PC-9 (cell line): Measurements from ENCODE around the gene PCDHAC1. TPM values are rescaled to one million over a fixed set of nuclear protein-coding genes. Genes with fewer than 3 reads are reported as not detected.

Experiments
- BruUV-seq: library from RNA; stranded (reverse); fragments of 400-500 nt; replicated peaks from 2 replicates; lab custom pipeline; 2021; lab: Mats Ljungman, UMichigan
- CTCF ChIA-PET: fragments of 300-600 bp; sonication (Branson Sonifier 250); formaldehyde crosslinking; loops from one replicate; lab custom pipeline; 2022; ENCODE audit warnings: antibody characterized with exemption; lab: Charles Lee
- POLR2A ChIA-PET: fragments of 300-600 bp; sonication (Branson Sonifier 250); formaldehyde crosslinking; loops from one replicate; lab custom pipeline; 2022; ENCODE audit warnings: antibody characterized with exemption; ENCODE audit not compliant: unreplicated experiment; lab: Charles Lee
- DNase-seq, 2 experiments: peaks; one replicate each; pipeline versions ENCODE4 v3.0.0 to v3.0.0-alpha.2; 2015 to 2022; ENCODE audit warnings: mixed read lengths in 1 of 2
- H2AFZ ChIP-seq: fragments of 200-600 bp; sonication (generic); 2 replicates; pipeline ENCODE4 v1.8.1; 2017; ENCODE audit warnings: antibody characterized with exemption
- H3F3A ChIP-seq: fragments of 200-600 bp; sonication (generic); 2 replicates; pipeline ENCODE4 v1.8.1; 2017; ENCODE audit warnings: antibody characterized with exemption, mild to moderate bottlenecking, low read depth; ENCODE audit not compliant: insufficient read depth
- H3K27ac ChIP-seq: fragments of 200-600 bp; sonication (generic); 2 replicates; pipeline ENCODE4 v1.6.1; 2016; ENCODE audit warnings: mixed run types
- H3K27me3 ChIP-seq: fragments of 200-600 bp; sonication (generic); 2 replicates; pipeline ENCODE4 v1.6.1; 2016; ENCODE audit warnings: low read depth, mixed run types; ENCODE audit not compliant: insufficient read depth
- H3K36me3 ChIP-seq: fragments of 200-600 bp; sonication (generic); 2 replicates; pipeline ENCODE4 v1.6.1; 2016; ENCODE audit warnings: low read depth, mixed run types
- H3K4me1 ChIP-seq: fragments of 200-600 bp; sonication (generic); replicated peaks from 2 replicates; pipeline ENCODE4 v1.6.1; 2016; ENCODE audit warnings: mixed run types; ENCODE audit not compliant: insufficient read depth
- H3K4me2 ChIP-seq: fragments of 200-600 bp; sonication (generic); 2 replicates; pipeline ENCODE4 v1.6.1; 2017; ENCODE audit warnings: mixed run types
- H3K4me3 ChIP-seq: fragments of 200-600 bp; sonication (generic); 2 replicates; pipeline ENCODE4 v1.6.1; 2016; ENCODE audit warnings: mixed run types
- H3K79me2 ChIP-seq: fragments of 200-600 bp; sonication (generic); 2 replicates; pipeline ENCODE4 v1.6.1; 2017; ENCODE audit warnings: low read depth, mixed run types
- H3K9me2 ChIP-seq: fragments of 200-600 bp; sonication (generic); 2 replicates; pipeline ENCODE4 v1.8.1; 2017; ENCODE audit warnings: mild to moderate bottlenecking; ENCODE audit not compliant: insufficient read depth
- H3K9me3 ChIP-seq: fragments of 200-600 bp; sonication (generic); 2 replicates; pipeline ENCODE4 v1.8.1; 2016; ENCODE audit warnings: low read depth; ENCODE audit not compliant: insufficient read depth
- H4K20me1 ChIP-seq: fragments of 200-600 bp; sonication (generic); 2 replicates; pipeline ENCODE4 v1.8.1; 2017; ENCODE audit not compliant: insufficient read depth
- EZH2 ChIP-seq: fragments of 200-600 bp; sonication (generic); IDR thresholded peaks from 2 replicates; pipeline ENCODE4 v1.8.0; 2017; ENCODE audit warnings: antibody characterized with exemption, low read depth
- intact Hi-C: fragments of 100-400 bp; cut with micrococcal nuclease; formaldehyde crosslinking; loops from one replicate; pipeline ENCODE4 v1.10.0; 2022; ENCODE audit not compliant: unreplicated experiment
- total RNA-seq: library from RNA; stranded (reverse); gene quantifications from 2 replicates; pipeline ENCODE4 v1.2.3, GENCODE V29; 2021
- TF ChIP-seq, protein P1 (sequence below): fragments of 200-600 bp; sonication (generic); conservative IDR thresholded peaks from 2 replicates; pipeline ENCODE4 v1.6.1; 2017; ENCODE audit warnings: mixed run types, antibody characterized with exemption, mild to moderate bottlenecking, moderate library complexity

Gene PCDHAC1
- total RNA-seq, 1 experiment from 2014 or later, result 0.90 TPM

DNA sequence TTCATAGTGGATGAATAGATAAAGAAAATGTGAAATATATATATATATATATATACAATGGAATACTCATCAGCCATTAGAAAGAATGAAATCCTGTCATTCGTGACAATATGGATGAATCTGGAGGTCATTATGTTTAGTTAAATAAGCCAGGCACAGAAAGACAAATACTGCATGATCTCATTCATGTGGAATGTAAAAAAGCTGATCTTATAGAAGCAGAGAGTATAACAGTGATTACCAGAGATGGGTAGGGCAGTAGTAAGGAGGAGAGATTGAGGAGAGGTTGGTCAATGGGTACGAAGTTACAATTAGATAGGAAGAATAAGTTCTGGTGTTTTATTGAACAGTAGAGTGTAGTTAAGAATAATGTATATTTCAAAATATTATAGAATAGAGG lies 20.5 kb downstream of the PCDHAC1 start:
- no peaks in the 10 kb centered on the region for H3K4me1 ChIP-seq
- no peak for DNase-seq

DNA sequence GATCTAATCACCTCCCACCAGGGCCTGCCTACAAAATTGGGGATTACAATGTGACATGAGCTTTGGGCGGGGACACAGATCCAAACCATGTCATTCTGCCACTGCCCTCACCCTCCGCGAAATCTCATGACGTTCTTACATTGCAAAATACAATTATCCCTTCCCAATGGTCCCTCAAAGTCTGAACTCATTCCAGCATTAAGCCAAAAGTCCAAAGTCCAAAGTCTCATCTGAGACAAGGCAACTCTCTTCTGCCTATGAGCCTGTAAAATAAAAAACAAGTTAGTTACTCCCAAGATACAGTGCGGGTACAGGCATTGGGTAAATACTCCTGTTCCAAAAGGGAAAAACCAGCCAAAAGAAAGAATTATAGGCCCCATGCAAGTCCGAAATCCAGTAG lies 25.5 kb downstream of the PCDHAC1 start:
- Histone ChIP-seq H3K4me1 (no peaks in the 10 kb centered on the region), H3K9me2 (no peaks in the 10 kb centered on the region), H3F3A (no peaks in the 10 kb centered on the region), H3K27ac (no peak overlapping the region), H3K36me3 (no peaks in the 10 kb centered on the region), H3K9me3 (no peaks in the 10 kb centered on the region), H3K27me3 (no peaks in the 10 kb centered on the region), H4K20me1 (no peaks in the 10 kb centered on the region), H3K4me3 (no peak overlapping the region), H3K4me2 (no peak overlapping the region), H2AFZ (no peak overlapping the region), H3K79me2 (no peaks in the 10 kb centered on the region)
- DNase-seq, result no peak
- CTCF ChIA-PET, result no interaction called here
- no peak for TF ChIP-seq EZH2
- TF ChIP-seq, protein P1, sequence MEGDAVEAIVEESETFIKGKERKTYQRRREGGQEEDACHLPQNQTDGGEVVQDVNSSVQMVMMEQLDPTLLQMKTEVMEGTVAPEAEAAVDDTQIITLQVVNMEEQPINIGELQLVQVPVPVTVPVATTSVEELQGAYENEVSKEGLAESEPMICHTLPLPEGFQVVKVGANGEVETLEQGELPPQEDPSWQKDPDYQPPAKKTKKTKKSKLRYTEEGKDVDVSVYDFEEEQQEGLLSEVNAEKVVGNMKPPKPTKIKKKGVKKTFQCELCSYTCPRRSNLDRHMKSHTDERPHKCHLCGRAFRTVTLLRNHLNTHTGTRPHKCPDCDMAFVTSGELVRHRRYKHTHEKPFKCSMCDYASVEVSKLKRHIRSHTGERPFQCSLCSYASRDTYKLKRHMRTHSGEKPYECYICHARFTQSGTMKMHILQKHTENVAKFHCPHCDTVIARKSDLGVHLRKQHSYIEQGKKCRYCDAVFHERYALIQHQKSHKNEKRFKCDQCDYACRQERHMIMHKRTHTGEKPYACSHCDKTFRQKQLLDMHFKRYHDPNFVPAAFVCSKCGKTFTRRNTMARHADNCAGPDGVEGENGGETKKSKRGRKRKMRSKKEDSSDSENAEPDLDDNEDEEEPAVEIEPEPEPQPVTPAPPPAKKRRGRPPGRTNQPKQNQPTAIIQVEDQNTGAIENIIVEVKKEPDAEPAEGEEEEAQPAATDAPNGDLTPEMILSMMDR, result no peak
- no TSS peak for BruUV-seq
- intact Hi-C loops, result loop anchor here (1.0 kb wide), 1 partner anchor 24 kb away; no protein-coding TSS in a partner anchor
- POLR2A ChIA-PET, result no interaction called here

More for the DNA sequence above, 20.5 kb downstream of the PCDHAC1 start:
- H2AFZ ChIP-seq, result no peak overlapping the region
- H3K36me3 ChIP-seq, result no peaks in the 10 kb centered on the region
- H3K9me2 ChIP-seq, result no peaks in the 10 kb centered on the region
- H3K4me2 ChIP-seq, result no peak overlapping the region
- CTCF ChIA-PET, result no interaction called here
- no peak for TF ChIP-seq EZH2
- TF ChIP-seq, protein P1, result no peak
- no peak overlapping the region for H3K4me3 ChIP-seq
- H4K20me1 ChIP-seq, result no peaks in the 10 kb centered on the region
- no TSS peak for BruUV-seq
- no peaks in the 10 kb centered on the region for H3K79me2 ChIP-seq
- H3K27ac ChIP-seq, result no peak overlapping the region
- POLR2A ChIA-PET, result no interaction called here
- no peaks in the 10 kb centered on the region for H3F3A ChIP-seq
- intact Hi-C loops, result no loop called here
- H3K27me3 ChIP-seq, result no peaks in the 10 kb centered on the region
- H3K9me3 ChIP-seq, result no peaks in the 10 kb centered on the region

DNA sequence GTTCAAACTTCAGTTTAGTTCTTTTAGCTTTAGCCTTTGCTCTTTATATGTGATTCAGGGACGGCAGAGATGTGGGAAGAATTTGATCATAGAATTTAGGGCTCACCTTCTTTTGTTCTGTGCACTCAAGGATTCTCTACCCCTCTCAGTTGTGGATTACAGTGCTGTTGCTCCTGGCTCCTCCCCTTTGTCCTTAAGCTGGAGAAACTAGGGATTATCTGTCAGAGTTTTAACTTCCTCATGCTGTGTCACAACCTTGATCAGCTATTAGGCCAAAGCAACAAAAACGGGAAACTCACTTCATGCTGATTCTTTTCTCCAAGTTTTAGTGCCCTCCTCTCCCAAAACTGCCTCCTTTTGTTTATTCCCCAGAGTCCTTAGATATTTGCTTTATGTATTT lies 27.1 kb downstream of the PCDHAC1 start:
- H4K20me1 ChIP-seq, result no peaks in the 10 kb centered on the region
- H3K4me3 ChIP-seq, result no peak overlapping the region
- ChIA-PET POLR2A (interaction anchor here (0.7 kb wide), 1 partner anchor 64 kb away, joined by 7 read pairs; no protein-coding TSS in a partner anchor), CTCF (interaction anchor here (0.6 kb wide), 1 partner anchor 48 kb away, joined by 3 read pairs; no protein-coding TSS in a partner anchor)
- no peaks in the 10 kb centered on the region for H3K4me1 ChIP-seq
- intact Hi-C loops, result no loop called here
- no peaks in the 10 kb centered on the region for H3K36me3 ChIP-seq
- no TSS peak for BruUV-seq
- no peaks in the 10 kb centered on the region for H3K9me2 ChIP-seq
- DNase-seq, result no peak
- H3K4me2 ChIP-seq, result no peak overlapping the region
- TF ChIP-seq, protein P1, result no peak
- TF ChIP-seq EZH2, result no peak
- no peaks in the 10 kb centered on the region for H3K9me3 ChIP-seq
- no peaks in the 10 kb centered on the region for H3K79me2 ChIP-seq
- H3K27ac ChIP-seq, result no peak overlapping the region
- no peaks in the 10 kb centered on the region for H3F3A ChIP-seq
- no peak overlapping the region for H2AFZ ChIP-seq
- no peaks in the 10 kb centered on the region for H3K27me3 ChIP-seq
